Measurements from ENCODE around the gene NME7. TPM values are rescaled to one million over a fixed set of nuclear protein-coding genes. Genes with fewer than 3 reads are reported as not detected.
"Not testable (repeated sequence)": the region's sequence is repeated elsewhere in the genome, so short reads cannot be mapped to it uniquely, and the experiment has no call there.

The NME7 gene
- total RNA-seq, 1 donor from 2014 or later: 60.6 TPM

DNA sequence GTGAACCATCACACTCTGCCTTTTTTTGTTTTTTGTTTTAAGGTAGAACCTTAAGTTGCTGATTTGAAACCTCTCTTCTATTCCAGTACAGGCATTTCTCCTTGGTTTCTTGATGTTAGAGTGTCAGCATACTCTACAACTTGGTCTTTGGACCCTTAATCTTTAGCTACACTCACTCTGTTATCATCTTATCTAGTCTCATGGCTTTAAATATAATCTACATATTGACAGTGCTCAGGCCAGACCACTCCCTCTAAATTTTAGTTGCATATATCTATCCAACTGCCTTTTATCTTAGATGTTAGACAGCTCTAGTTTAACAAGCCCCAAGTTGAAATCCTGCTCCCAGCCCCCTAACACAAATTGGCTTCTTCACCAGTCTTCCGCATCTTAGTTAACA lies 22.1 kb downstream of the NME7 start:
- no peaks in the 10 kb centered on the region for H3K27me3 ChIP-seq
- no peak overlapping the region for H3K4me2 ChIP-seq
- Mint-ChIP-seq H3K4me3 (no peak overlapping the region), H3K9me3 (peaks cover 4% of the 10 kb centered on the region), H3K4me1 (no peaks in the 10 kb centered on the region), H3K36me3 (peaks cover 5% of the 10 kb centered on the region), H3K27ac (no peak overlapping the region), H3K27me3 (ENCODE audit: insufficient read depth, low read depth) (no peaks in the 10 kb centered on the region)
- H3K36me3 ChIP-seq: no peaks in the 10 kb centered on the region
- DNase-seq (ENCODE audit: low spot score): no peak
- H3K79me2 ChIP-seq (ENCODE audit: low read depth): peaks cover 3% of the 10 kb centered on the region
- no peak for TF ChIP-seq EZH2 (IDR thresholded peaks at IDR 0.05)
- TF ChIP-seq, protein P1, sequence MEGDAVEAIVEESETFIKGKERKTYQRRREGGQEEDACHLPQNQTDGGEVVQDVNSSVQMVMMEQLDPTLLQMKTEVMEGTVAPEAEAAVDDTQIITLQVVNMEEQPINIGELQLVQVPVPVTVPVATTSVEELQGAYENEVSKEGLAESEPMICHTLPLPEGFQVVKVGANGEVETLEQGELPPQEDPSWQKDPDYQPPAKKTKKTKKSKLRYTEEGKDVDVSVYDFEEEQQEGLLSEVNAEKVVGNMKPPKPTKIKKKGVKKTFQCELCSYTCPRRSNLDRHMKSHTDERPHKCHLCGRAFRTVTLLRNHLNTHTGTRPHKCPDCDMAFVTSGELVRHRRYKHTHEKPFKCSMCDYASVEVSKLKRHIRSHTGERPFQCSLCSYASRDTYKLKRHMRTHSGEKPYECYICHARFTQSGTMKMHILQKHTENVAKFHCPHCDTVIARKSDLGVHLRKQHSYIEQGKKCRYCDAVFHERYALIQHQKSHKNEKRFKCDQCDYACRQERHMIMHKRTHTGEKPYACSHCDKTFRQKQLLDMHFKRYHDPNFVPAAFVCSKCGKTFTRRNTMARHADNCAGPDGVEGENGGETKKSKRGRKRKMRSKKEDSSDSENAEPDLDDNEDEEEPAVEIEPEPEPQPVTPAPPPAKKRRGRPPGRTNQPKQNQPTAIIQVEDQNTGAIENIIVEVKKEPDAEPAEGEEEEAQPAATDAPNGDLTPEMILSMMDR (IDR thresholded peaks at IDR 0.05): no peak
- TF ChIP-seq EZH2phosphoT487 (IDR thresholded peaks at IDR 0.05): no peak
- no peaks in the 10 kb centered on the region for H3F3A ChIP-seq (ENCODE audit: low read depth)
- H4K20me1 ChIP-seq (ENCODE audit: low read depth): no peaks in the 10 kb centered on the region
- H3K9me3 ChIP-seq (ENCODE audit: low read depth): no peaks in the 10 kb centered on the region
- no peaks in the 10 kb centered on the region for H3K4me1 ChIP-seq
- H3K4me3 ChIP-seq: no peak overlapping the region
- no peak overlapping the region for H3K9ac ChIP-seq
- no peak overlapping the region for H3K27ac ChIP-seq
- H2AFZ ChIP-seq (replicated peaks): no peak overlapping the region

- H2AFZ ChIP-seq (replicated peaks): not testable (repeated sequence)
Observed at GRCh38 chr1:169342096-169342495, 25.5 kb downstream of the NME7 start.

DNA sequence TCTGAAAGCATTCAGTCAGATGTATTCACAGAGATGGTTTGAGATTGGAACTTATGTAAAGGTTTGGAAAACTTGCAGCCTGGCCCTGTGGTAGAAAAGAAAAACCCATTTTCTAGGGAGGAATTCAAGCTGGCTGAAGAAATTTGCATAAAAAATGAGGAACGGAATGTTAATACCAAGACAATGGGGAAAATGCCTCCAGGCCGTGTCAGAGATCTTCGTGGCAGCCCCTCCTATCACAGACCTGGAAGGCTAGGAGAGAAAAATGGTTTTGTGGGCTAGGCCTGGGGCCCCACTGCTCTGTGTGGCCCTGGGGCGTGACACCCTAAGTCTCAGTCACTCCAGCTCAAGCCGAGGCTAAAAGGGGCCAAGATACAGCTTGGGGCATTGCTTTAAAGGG lies 26.7 kb downstream of the NME7 start:
- no peaks in the 10 kb centered on the region for H4K20me1 ChIP-seq (ENCODE audit: low read depth)
- Mint-ChIP-seq H3K4me1 (no peaks in the 10 kb centered on the region), H3K27ac (no peak overlapping the region), H3K4me3 (no peak overlapping the region), H3K36me3 (peaks cover 20% of the 10 kb centered on the region), H3K9me3 (peaks cover 16% of the 10 kb centered on the region), H3K27me3 (ENCODE audit: insufficient read depth, low read depth) (peaks cover 2% of the 10 kb centered on the region)
- H3K9me3 ChIP-seq (ENCODE audit: low read depth): no peaks in the 10 kb centered on the region
- H3F3A ChIP-seq (ENCODE audit: low read depth): no peaks in the 10 kb centered on the region
- H3K27me3 ChIP-seq: no peaks in the 10 kb centered on the region
- H3K9ac ChIP-seq: no peak overlapping the region
- no peak overlapping the region for H3K27ac ChIP-seq
- H3K4me2 ChIP-seq: no peak overlapping the region
- DNase-seq (ENCODE audit: low spot score): peak; percentile 30
- no peaks in the 10 kb centered on the region for H3K36me3 ChIP-seq
- no peak overlapping the region for H2AFZ ChIP-seq (replicated peaks)
- no peak overlapping the region for H3K4me3 ChIP-seq
- no peaks in the 10 kb centered on the region for H3K79me2 ChIP-seq (ENCODE audit: low read depth)
- no peaks in the 10 kb centered on the region for H3K4me1 ChIP-seq
- no peak for TF ChIP-seq EZH2 (IDR thresholded peaks at IDR 0.05)
- TF ChIP-seq, protein P1 (IDR thresholded peaks at IDR 0.05): no peak
- no peak for TF ChIP-seq EZH2phosphoT487 (IDR thresholded peaks at IDR 0.05)

More at GRCh38 chr1:169342096-169342495, 25.5 kb downstream of the NME7 start:
- not testable (repeated sequence) for H3K4me1 Mint-ChIP-seq; H3K9me3 ChIP-seq (ENCODE audit: low read depth); H3K36me3 ChIP-seq; H3F3A ChIP-seq (ENCODE audit: low read depth); DNase-seq (ENCODE audit: low spot score); H3K4me1 ChIP-seq; H3K4me3 Mint-ChIP-seq; H3K27ac ChIP-seq; H3K9ac ChIP-seq; H4K20me1 ChIP-seq (ENCODE audit: low read depth); H3K4me2 ChIP-seq; H3K4me3 ChIP-seq; H3K27me3 Mint-ChIP-seq (ENCODE audit: insufficient read depth, low read depth); H3K27me3 ChIP-seq; H3K27ac Mint-ChIP-seq; H3K79me2 ChIP-seq (ENCODE audit: low read depth)
- H3K36me3 Mint-ChIP-seq: peaks cover 13% of the 10 kb centered on the region
- peaks cover 10% of the 10 kb centered on the region for H3K9me3 Mint-ChIP-seq

GRCh38 chr1:169339773-169340172 lies 27.8 kb downstream of the NME7 start:
- Histone ChIP-seq H3K9ac (no peak overlapping the region), H3K9me3 (ENCODE audit: low read depth) (no peaks in the 10 kb centered on the region), H3K4me3 (no peak overlapping the region), H3K36me3 (no peaks in the 10 kb centered on the region), H3K4me2 (no peak overlapping the region), H3K79me2 (ENCODE audit: low read depth) (no peaks in the 10 kb centered on the region), H3K27ac (no peak overlapping the region), H2AFZ (replicated peaks) (no peak overlapping the region), H3K4me1 (no peaks in the 10 kb centered on the region), H4K20me1 (ENCODE audit: low read depth) (no peaks in the 10 kb centered on the region), H3K27me3 (no peaks in the 10 kb centered on the region), H3F3A (ENCODE audit: low read depth) (no peaks in the 10 kb centered on the region)
- H3K4me3 Mint-ChIP-seq: no peak overlapping the region
- H3K9me3 Mint-ChIP-seq: peaks cover 22% of the 10 kb centered on the region
- H3K27ac Mint-ChIP-seq: no peak overlapping the region
- peaks cover 2% of the 10 kb centered on the region for H3K27me3 Mint-ChIP-seq (ENCODE audit: insufficient read depth, low read depth)
- TF ChIP-seq EZH2phosphoT487 (IDR thresholded peaks at IDR 0.05) (no peak), EZH2 (IDR thresholded peaks at IDR 0.05) (no peak)
- no peak for DNase-seq (ENCODE audit: low spot score)
- H3K4me1 Mint-ChIP-seq: no peaks in the 10 kb centered on the region
- peaks cover 26% of the 10 kb centered on the region for H3K36me3 Mint-ChIP-seq
